ENCODE data around the gene DNAH7. TPM values are rescaled to one million over a fixed set of nuclear protein-coding genes. Genes with fewer than 3 reads are reported as not detected.

The DNAH7 gene
- total RNA-seq, 2 donors from 2014 or later = 3.4 to 10.1 TPM

DNA sequence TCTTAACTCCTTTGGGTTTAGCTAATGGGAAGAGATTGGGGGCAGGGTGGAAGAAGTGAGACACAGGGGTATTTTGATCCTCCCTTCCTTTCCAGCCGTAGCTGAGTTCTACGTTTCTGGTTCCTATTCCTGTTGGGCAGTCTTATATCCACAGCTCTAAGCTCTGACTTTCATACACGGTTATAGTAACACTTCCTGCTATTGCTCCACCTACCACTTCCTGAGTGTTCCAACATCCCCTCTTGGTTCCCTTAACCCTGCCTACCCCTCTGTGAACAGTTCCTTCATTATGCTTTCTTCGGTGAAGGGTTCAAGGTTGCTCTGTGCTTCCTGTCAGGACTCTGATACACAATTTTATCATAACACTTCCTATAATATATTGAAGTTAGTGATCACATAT lies 205.1 kb downstream of the DNAH7 start:
- H3K9me3 ChIP-seq = no peaks in the 10 kb centered on the region
- no peaks in the 10 kb centered on the region for H3K4me1 ChIP-seq (replicated peaks)
- no peak overlapping the region for H3K4me3 ChIP-seq
- 59% methylated on average over 4 of the region's 4 CpGs for WGBS
- H3K27ac ChIP-seq = no peak overlapping the region
- no peaks in the 10 kb centered on the region for H3K27me3 ChIP-seq (replicated peaks; ENCODE audit: insufficient read depth)
- no peak for DNase-seq (ENCODE audit: low spot score)
- no peaks in the 10 kb centered on the region for H3K36me3 ChIP-seq
- TF ChIP-seq POLR2AphosphoS5 (IDR thresholded peaks at IDR 0.05) = no peak
- intact Hi-C loops (cut with DNase I) = no loop called here

DNA sequence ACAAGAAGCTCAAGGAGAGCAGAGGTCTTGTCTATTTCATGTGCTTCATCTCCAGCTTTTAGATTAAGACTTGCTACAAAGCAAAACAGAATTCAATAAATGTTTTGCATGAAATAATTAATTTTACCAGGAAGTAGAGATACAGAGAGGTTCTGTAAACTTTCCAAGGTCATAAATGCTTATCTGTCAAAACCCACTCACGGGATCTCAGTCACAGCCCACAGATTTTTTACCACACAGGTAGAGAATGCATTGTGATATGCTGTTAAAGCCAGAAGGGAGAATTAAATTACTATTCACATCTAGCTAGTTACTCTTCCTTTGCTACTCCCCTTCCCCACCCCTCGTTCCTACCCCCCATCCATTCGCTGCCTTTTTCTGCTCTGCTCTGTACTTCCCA lies 205.5 kb downstream of the DNAH7 start:
- no peak for DNase-seq (ENCODE audit: low spot score)
- no peak for TF ChIP-seq POLR2A (IDR thresholded peaks at IDR 0.05)
- TF ChIP-seq, protein P1, sequence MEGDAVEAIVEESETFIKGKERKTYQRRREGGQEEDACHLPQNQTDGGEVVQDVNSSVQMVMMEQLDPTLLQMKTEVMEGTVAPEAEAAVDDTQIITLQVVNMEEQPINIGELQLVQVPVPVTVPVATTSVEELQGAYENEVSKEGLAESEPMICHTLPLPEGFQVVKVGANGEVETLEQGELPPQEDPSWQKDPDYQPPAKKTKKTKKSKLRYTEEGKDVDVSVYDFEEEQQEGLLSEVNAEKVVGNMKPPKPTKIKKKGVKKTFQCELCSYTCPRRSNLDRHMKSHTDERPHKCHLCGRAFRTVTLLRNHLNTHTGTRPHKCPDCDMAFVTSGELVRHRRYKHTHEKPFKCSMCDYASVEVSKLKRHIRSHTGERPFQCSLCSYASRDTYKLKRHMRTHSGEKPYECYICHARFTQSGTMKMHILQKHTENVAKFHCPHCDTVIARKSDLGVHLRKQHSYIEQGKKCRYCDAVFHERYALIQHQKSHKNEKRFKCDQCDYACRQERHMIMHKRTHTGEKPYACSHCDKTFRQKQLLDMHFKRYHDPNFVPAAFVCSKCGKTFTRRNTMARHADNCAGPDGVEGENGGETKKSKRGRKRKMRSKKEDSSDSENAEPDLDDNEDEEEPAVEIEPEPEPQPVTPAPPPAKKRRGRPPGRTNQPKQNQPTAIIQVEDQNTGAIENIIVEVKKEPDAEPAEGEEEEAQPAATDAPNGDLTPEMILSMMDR (IDR thresholded peaks at IDR 0.05) = no peak
- TF ChIP-seq POLR2AphosphoS5 (IDR thresholded peaks at IDR 0.05) = no peak
- Histone ChIP-seq H3K36me3 (no peaks in the 10 kb centered on the region), H3K4me1 (replicated peaks) (no peaks in the 10 kb centered on the region), H3K27ac (no peak overlapping the region), H3K27me3 (replicated peaks; ENCODE audit: insufficient read depth) (no peaks in the 10 kb centered on the region), H3K9me3 (no peaks in the 10 kb centered on the region), H3K4me3 (no peak overlapping the region)
- intact Hi-C loops (cut with DNase I) = no loop called here
- WGBS = 79% methylated on average over 3 of the region's 3 CpGs

DNA sequence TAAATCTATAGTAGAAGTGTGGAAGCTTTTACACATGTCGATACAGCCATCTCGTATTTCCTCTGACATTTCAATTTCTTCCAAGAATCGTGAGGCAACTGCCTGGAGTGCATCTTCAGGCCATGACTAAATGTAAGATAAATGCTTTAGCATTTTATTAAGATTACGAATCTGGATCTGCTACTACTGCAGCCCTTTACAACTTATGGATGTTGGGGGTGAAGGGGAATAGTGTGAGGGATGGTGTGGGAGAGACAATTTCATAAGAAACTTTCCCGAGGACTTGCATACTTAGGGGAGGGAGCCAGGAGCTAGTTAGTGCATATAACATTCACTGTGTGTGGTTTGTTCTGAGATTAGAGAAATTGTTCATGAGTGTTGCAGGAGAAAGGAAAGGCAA lies 206.8 kb downstream of the DNAH7 start:
- intact Hi-C loops (cut with DNase I) = no loop called here
- 88% methylated on average over 5 of the region's 5 CpGs for WGBS

DNA sequence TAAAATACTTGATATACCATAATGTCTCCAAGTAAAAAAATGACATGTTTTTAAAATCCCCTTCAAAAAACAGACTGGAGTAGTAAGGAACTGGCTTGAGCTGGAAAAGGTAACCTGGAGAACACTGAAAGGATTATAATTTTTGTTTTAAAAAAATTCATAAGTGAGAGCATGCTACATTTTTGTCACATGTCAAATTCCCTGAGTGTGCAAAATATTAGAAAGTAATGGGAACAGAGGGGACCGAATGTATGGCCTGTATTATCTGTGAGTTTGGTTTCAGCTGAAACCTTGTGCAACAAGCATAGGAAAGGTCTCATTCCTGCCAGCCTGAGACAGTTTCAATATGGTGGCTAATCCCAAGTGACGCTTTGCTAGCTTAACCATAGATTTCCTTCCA lies 209.1 kb downstream of the DNAH7 start:
- no peak overlapping the region for H3K27ac ChIP-seq

More for the DNA sequence above, 206.8 kb downstream of the DNAH7 start:
- H3K4me3 ChIP-seq = no peak overlapping the region
- H3K36me3 ChIP-seq = no peaks in the 10 kb centered on the region
- no peak overlapping the region for H3K27ac ChIP-seq
- H3K4me1 ChIP-seq (replicated peaks) = no peaks in the 10 kb centered on the region
- H3K9me3 ChIP-seq = no peaks in the 10 kb centered on the region
- no peaks in the 10 kb centered on the region for H3K27me3 ChIP-seq (replicated peaks; ENCODE audit: insufficient read depth)
- DNase-seq (ENCODE audit: low spot score) = no peak
- TF ChIP-seq, protein P1 (IDR thresholded peaks at IDR 0.05) = no peak
- no peak for TF ChIP-seq POLR2A (IDR thresholded peaks at IDR 0.05)
- TF ChIP-seq POLR2AphosphoS5 (IDR thresholded peaks at IDR 0.05) = no peak

DNA sequence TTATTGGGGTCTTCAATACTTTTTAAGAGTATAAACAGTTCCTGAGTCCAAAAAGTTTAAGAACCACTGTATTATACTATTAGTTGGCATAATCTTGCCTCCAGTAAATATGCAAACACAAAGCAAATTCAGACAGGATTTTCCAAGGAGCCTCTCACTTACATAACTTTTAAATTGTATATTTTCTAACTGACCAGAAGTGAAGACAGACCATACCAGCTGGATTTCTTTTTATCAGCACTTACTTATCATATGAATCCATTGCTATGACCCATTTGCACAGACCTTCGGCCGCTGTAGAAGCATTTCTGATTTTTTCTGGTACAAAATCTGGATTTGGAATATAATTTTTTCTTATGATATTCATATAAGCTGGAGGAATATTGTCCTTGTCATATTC lies 211.5 kb downstream of the DNAH7 start:
- no peak overlapping the region for H3K27ac ChIP-seq
- H3K4me1 ChIP-seq (replicated peaks) = no peaks in the 10 kb centered on the region
- H3K4me3 ChIP-seq = no peak overlapping the region
- no peaks in the 10 kb centered on the region for H3K9me3 ChIP-seq
- no peaks in the 10 kb centered on the region for H3K36me3 ChIP-seq
- intact Hi-C loops (cut with DNase I) = no loop called here
- DNase-seq (ENCODE audit: low spot score) = no peak
- TF ChIP-seq POLR2AphosphoS5 (IDR thresholded peaks at IDR 0.05) (no peak), POLR2A (IDR thresholded peaks at IDR 0.05) (no peak)
- TF ChIP-seq, protein P1 (IDR thresholded peaks at IDR 0.05) = no peak
- no peaks in the 10 kb centered on the region for H3K27me3 ChIP-seq (replicated peaks; ENCODE audit: insufficient read depth)
- WGBS = 93% methylated on average over 2 of the region's 2 CpGs

More for the DNA sequence above, 209.1 kb downstream of the DNAH7 start:
- Histone ChIP-seq H3K4me1 (replicated peaks) (no peaks in the 10 kb centered on the region), H3K36me3 (no peaks in the 10 kb centered on the region), H3K4me3 (no peak overlapping the region), H3K27me3 (replicated peaks; ENCODE audit: insufficient read depth) (no peaks in the 10 kb centered on the region), H3K9me3 (no peaks in the 10 kb centered on the region)
- no peak for TF ChIP-seq POLR2A (IDR thresholded peaks at IDR 0.05)
- TF ChIP-seq POLR2AphosphoS5 (IDR thresholded peaks at IDR 0.05) = no peak
- TF ChIP-seq, protein P1 (IDR thresholded peaks at IDR 0.05) = no peak
- intact Hi-C loops (cut with DNase I) = no loop called here
- DNase-seq (ENCODE audit: low spot score) = no peak
- WGBS = 98% methylated on average over 2 of the region's 2 CpGs
